GM20431 (cell line): Measurements from ENCODE around the gene COPB1.

Experiments
- in situ Hi-C: fragments of 300-500 bp; cut with MseI, MboI; formaldehyde crosslinking; loops from one replicate; pipeline ENCODE4 v1.15.0; 2020; ENCODE audit warnings: low sequenced_read_pairs; ENCODE audit not compliant: unreplicated experiment

COPB1 gene

DNA sequence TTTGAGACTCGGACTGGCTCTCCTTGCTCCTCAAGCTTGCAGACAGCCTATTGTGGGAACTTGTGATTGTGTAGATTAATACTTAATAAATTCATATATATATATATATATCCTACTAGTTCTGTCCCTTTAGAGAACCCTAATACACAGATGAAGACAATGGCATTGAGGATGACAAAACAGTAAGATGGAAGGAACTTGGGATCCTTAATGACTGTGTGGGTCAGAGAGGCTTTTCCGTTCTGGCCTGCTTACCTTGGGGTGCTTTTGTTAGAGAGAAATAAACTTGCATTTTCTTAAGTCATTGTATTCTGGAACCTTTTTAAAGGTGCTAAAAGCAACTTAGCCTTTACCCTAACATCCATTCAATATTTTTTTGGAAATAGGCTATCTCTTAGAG, 91.0 kb downstream of the COPB1 start:
- in situ Hi-C loops: no loop called here
